Tibial artery (tissue), 4 donors: ENCODE measurements around the gene EVA1B.

Experiments
- DNase-seq, 2 donors: peaks; one replicate each; pipeline ENCODE4 v3.0.0-alpha.2; 2019
- H3K27ac ChIP-seq, 2 donors: fragments of 200-600 bp; sonication (generic) in 1 of 2; 1 replicate in 1 of 2; 2 replicates in 1 of 2; pipeline ENCODE4 v1.5.1; 2018 to 2019; ENCODE audit warnings: mild to moderate bottlenecking in 1 of 2
- H3K27me3 ChIP-seq, 2 donors: fragments of 200-600 bp; sonication (generic) in 1 of 2; one replicate each; pipeline versions ENCODE4 v1.5.1 to v1.6.0; 2016 to 2019
- H3K36me3 ChIP-seq, 3 donors: fragments of 200-600 bp; sonication (generic) in 2 of 3; one replicate each; pipeline ENCODE4 v1.5.1; 2016 to 2019; ENCODE audit warnings: mild to moderate bottlenecking in 2 of 3
- H3K4me1 ChIP-seq, 4 donors: fragments of 200-600 bp; sonication (generic) in 2 of 4; 1 replicate in 3 of 4; 2 replicates in 1 of 4; pipeline ENCODE4 v1.5.1; 2016 to 2019
- H3K4me3 ChIP-seq, 2 donors: fragments of 200-600 bp; sonication (generic) in 1 of 2; 1 replicate in 1 of 2; 2 replicates in 1 of 2; pipeline ENCODE4 v1.5.1; 2018 to 2019; ENCODE audit warnings: mild to moderate bottlenecking in 2 of 2
- H3K9me3 ChIP-seq, 3 donors: fragments of 200-600 bp; sonication (generic) in 1 of 3; one replicate each; pipeline ENCODE4 v1.5.1; 2016 to 2019
- CTCF ChIP-seq, 2 experiments: fragments of 200-600 bp in 1 of 2; fragments of 450-650 bp in 1 of 2; IDR thresholded peaks; one replicate each; pipeline ENCODE4 v1.5.1; 2017 to 2019; ENCODE audit warnings: antibody characterized with exemption in 2 of 2, mild to moderate bottlenecking in 1 of 2, moderate library complexity in 1 of 2
- intact Hi-C: fragments of 100-400 bp; cut with DNase I; formaldehyde crosslinking; loops from one replicate; pipeline ENCODE4 v1.15.0; 2023; ENCODE audit warnings: low total_unique reads

Gene EVA1B

DNA sequence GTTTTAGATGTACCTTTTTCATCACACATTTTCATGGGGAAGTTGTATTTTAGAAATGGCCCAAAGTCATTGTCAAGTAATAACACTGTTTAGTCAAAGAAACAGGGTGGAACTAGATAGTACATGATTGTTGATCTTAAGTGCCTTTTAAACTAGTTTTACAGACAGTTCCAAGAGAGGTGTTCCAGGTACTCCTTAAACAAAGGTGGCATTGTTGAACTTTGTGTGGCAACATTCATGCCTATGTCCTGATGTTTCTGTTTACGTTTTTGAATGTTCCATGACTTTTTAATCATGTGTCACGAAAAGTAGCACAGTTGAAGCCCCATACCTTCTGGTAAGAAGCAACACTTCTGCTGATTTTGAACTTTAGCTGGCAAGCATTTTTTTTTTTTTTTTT, 26.4 kb downstream of the EVA1B start:
- Histone ChIP-seq H3K27ac (no peak overlapping the region), H3K4me3 (no peak overlapping the region), H3K27me3 (no peaks in the 10 kb centered on the region), H3K9me3 (no peaks in the 10 kb centered on the region), H3K4me1 (peaks cover 0 to 19% (median 0%) of the 10 kb centered on the region in 4 donors), H3K36me3 (peaks cover 67 to 95% (median 78%) of the 10 kb centered on the region in 3 donors)
- intact Hi-C loops, result no loop called here
- DNase-seq, result no peak
- TF ChIP-seq CTCF (IDR thresholded peaks at IDR 0.05), result no peak

DNA sequence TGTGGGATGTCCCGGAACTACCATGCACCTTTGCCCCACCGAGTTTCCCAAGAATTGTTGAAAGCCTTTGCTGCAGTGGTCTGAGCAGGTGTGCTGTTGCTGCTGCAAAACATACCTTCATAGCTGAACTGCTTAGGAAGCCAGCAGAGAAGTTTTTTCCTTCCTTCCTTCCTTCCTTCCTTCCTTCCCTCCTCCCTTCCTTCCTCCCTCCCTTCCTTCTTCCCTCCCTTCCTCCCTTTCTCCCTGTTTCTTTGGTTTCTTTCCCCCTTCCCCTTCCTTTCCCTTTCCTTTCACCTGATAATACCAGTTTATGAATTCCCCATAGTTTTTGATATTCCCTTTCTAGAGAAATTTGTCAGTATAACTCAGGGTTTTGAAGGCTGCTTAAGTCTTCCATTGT, 28.1 kb downstream of the EVA1B start:
- TF ChIP-seq CTCF (IDR thresholded peaks at IDR 0.05), result no peak
- Histone ChIP-seq H3K27me3 (no peaks in the 10 kb centered on the region), H3K4me3 (no peak overlapping the region), H3K9me3 (no peaks in the 10 kb centered on the region), H3K27ac (no peak overlapping the region), H3K36me3 (peaks cover 66 to 95% (median 78%) of the 10 kb centered on the region in 3 donors), H3K4me1 (peaks cover 0 to 19% (median 0%) of the 10 kb centered on the region in 4 donors)
- intact Hi-C loops, result no loop called here
- DNase-seq, result no peak

GRCh38 chr1:36287595-36287994, 35.9 kb downstream of the EVA1B start:
- no peak for TF ChIP-seq CTCF (IDR thresholded peaks at IDR 0.05)
- no peaks in the 10 kb centered on the region for H3K9me3 ChIP-seq
- peaks cover 56 to 89% (median 75%) of the 10 kb centered on the region in 3 donors for H3K36me3 ChIP-seq
- no peak for DNase-seq
- intact Hi-C loops, result loop anchor here (5.0 to 10.0 kb wide), 5 partner anchors 63 to 725 kb away; partner anchors contain the start of genes MAP7D1 and THRAP3
- H3K27me3 ChIP-seq, result no peaks in the 10 kb centered on the region
- H3K27ac ChIP-seq, result no peak overlapping the region
- H3K4me3 ChIP-seq, result no peak overlapping the region
- H3K4me1 ChIP-seq, result peaks cover 0 to 15% (median 8%) of the 10 kb centered on the region in 4 donors

DNA sequence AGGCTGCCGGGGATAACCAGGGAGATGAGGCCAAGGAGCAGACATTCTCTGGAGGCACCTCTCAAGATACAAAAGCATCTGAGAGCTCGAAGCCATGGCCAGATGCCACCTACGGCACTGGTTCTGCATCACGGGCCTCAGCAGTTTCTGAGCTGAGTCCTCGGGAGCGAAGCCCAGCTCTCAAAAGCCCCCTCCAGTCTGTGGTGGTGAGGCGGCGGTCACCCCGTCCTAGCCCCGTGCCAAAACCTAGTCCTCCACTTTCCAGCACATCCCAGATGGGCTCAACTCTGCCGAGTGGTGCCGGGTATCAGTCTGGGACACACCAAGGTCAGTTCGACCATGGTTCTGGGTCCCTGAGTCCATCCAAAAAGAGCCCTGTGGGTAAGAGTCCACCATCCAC, 36.6 kb downstream of the EVA1B start:
- H3K4me3 ChIP-seq, result no peak overlapping the region
- no peaks in the 10 kb centered on the region for H3K27me3 ChIP-seq
- no peak for TF ChIP-seq CTCF (IDR thresholded peaks at IDR 0.05)
- DNase-seq, result no peak
- no peaks in the 10 kb centered on the region for H3K9me3 ChIP-seq
- peaks cover 51 to 85% (median 68%) of the 10 kb centered on the region in 3 donors for H3K36me3 ChIP-seq
- no peak overlapping the region for H3K27ac ChIP-seq
- intact Hi-C loops, result loop anchor here (5.0 to 10.0 kb wide), 5 partner anchors 62 to 725 kb away; partner anchors contain the start of genes MAP7D1 and THRAP3
- peaks cover 0 to 17% (median 9%) of the 10 kb centered on the region in 4 donors for H3K4me1 ChIP-seq

DNA sequence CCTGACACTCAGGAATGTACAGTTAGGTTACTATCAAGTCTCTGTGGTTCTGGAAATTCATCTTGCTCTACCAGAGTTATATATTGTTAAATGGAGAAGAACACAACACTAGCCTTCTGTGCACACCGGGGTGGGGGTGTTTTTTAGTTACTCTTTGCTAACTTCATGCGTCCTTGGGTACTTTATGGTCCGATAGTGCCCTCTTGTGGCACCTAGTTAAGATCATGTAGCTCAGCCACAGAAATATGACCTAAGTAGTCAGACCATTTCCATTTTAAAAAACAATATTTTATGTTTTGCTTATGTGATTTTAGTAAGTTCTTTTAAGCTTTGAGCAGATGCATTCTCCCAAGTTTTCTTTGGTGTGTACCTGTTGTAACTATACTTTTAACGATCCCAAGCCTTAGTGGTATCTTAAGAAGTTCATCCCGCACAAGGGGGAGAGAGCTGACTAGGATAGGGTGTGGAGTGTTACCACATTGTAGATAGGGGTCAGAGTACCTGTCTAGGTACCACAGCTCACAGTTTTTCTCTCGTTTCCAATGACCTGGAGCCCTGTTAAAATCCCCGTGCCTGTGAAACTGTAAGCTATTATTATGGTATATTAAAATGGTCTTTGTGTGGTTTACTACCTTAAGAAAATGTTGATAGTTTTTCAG, 37.9 kb downstream of the EVA1B start:
- intact Hi-C loops, result loop anchor here (5.0 to 10.0 kb wide), 5 partner anchors 61 to 723 kb away; partner anchors contain the start of genes MAP7D1 and THRAP3
- no peaks in the 10 kb centered on the region for H3K27me3 ChIP-seq
- H3K36me3 ChIP-seq, result peaks cover 39 to 73% (median 61%) of the 10 kb centered on the region in 3 donors
- H3K9me3 ChIP-seq, result no peaks in the 10 kb centered on the region
- peak in 1 of 2 donors; percentile 77 for DNase-seq
- H3K27ac ChIP-seq, result peak overlapping the region in 1 of 2 donors; percentile 22
- no peak overlapping the region for H3K4me3 ChIP-seq
- H3K4me1 ChIP-seq, result peaks cover 0 to 28% (median 9%) of the 10 kb centered on the region in 4 donors
- TF ChIP-seq CTCF (IDR thresholded peaks at IDR 0.05), result peak; percentile 71 to 78
